Measurements from ENCODE around the gene VDR.
"Not testable (repeated sequence)": the region's sequence is repeated elsewhere in the genome, so short reads cannot be mapped to it uniquely, and the experiment has no call there.

VDR gene

GRCh38 chr12:47809518-47809917, 95.3 kb downstream of the VDR start:
- DNase-seq, result not testable (repeated sequence)

GRCh38 chr12:47808574-47809365, 96.0 kb downstream of the VDR start:
- peak; percentile 39 for DNase-seq

- DNase-seq, result peak; percentile 73
Measured at GRCh38 chr12:47808050-47808449, 96.7 kb downstream of the VDR start.

- DNase-seq, result no peak
Measured at GRCh38 chr12:47807338-47807737, 97.5 kb downstream of the VDR start.

GRCh38 chr12:47805417-47805816, 99.4 kb downstream of the VDR start:
- no peak for DNase-seq

GRCh38 chr12:47804171-47804570, 100.6 kb downstream of the VDR start:
- no peak for DNase-seq

GRCh38 chr12:47803191-47803875, 101.5 kb downstream of the VDR start:
- DNase-seq, result no peak

GRCh38 chr12:47802312-47802711, 102.5 kb downstream of the VDR start:
- DNase-seq, result no peak

GRCh38 chr12:47801904-47802246, 102.9 kb downstream of the VDR start:
- no peak for DNase-seq

- DNase-seq, result no peak
Measured at GRCh38 chr12:47801170-47801903, 103.5 kb downstream of the VDR start.

GRCh38 chr12:47800582-47800981, 104.2 kb downstream of the VDR start:
- DNase-seq, result no peak

GRCh38 chr12:47799357-47799955, 105.3 kb downstream of the VDR start:
- DNase-seq, result no peak

GRCh38 chr12:47798382-47798948, 106.3 kb downstream of the VDR start:
- DNase-seq, result no peak

GRCh38 chr12:47797441-47797840, 107.4 kb downstream of the VDR start:
- no peak for DNase-seq

- no peak for DNase-seq
Measured at GRCh38 chr12:47795814-47796411, 108.9 kb downstream of the VDR start.

GRCh38 chr12:47795121-47795813, 109.5 kb downstream of the VDR start:
- no peak for DNase-seq

- no peak for DNase-seq
Measured at GRCh38 chr12:47794679-47795078, 110.1 kb downstream of the VDR start.

GRCh38 chr12:47793015-47793681, 111.6 kb downstream of the VDR start:
- DNase-seq, result no peak

GRCh38 chr12:47791874-47792273, 112.9 kb downstream of the VDR start:
- no peak for DNase-seq
